HG02943 (cell line): ENCODE data around the gene USP17L20.
"Not testable (repeated sequence)": the region's sequence is repeated elsewhere in the genome, so short reads cannot be mapped to it uniquely, and the experiment has no call there.

Experiments
- ATAC-seq: cut with Tn5 transposase; IDR thresholded peaks from one replicate; pipeline ENCODE4 v1.9.1; 2021; ENCODE audit warnings: mild to moderate bottlenecking, low read depth, moderate library complexity; ENCODE audit not compliant: unreplicated experiment

USP17L20 gene, protein sequence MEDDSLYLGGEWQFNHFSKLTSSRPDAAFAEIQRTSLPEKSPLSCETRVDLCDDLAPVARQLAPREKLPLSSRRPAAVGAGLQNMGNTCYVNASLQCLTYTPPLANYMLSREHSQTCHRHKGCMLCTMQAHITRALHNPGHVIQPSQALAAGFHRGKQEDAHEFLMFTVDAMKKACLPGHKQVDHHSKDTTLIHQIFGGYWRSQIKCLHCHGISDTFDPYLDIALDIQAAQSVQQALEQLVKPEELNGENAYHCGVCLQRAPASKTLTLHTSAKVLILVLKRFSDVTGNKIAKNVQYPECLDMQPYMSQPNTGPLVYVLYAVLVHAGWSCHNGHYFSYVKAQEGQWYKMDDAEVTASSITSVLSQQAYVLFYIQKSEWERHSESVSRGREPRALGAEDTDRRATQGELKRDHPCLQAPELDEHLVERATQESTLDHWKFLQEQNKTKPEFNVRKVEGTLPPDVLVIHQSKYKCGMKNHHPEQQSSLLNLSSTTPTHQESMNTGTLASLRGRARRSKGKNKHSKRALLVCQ

DNA sequence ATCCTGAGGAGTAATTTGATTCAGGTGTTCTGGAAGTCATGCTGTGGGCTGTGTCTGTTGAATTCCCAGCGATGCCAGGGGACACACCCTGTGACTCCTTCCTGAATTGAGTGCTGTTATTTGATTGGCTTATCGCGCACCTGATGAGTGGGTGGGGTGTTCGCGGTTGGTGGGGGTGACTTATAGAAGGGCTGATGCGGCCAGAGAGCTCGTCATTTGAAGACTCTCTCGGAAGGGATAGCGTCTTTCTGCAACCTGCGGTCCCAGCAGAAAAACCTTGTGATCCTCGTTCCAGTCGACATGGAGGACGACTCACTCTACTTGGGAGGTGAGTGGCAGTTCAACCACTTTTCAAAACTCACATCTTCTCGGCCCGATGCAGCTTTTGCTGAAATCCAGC is at the start of gene USP17L20:
Gene USP17L20, plus strand, starts transcription at position 301 of the 400 bp plus-strand sequence. Its CDS starts 0 bp downstream, at position 301.
- ATAC-seq: not testable (repeated sequence)

- ATAC-seq: not testable (repeated sequence)
Measured at GRCh38 chr4:9210357-9210756, 47.6 kb upstream of the USP17L20 start, which contains the start of gene USP17L10. USP17L10 (plus strand) TSS chr4:9210657; CDS start chr4:9210657, 0 bp downstream.

DNA sequence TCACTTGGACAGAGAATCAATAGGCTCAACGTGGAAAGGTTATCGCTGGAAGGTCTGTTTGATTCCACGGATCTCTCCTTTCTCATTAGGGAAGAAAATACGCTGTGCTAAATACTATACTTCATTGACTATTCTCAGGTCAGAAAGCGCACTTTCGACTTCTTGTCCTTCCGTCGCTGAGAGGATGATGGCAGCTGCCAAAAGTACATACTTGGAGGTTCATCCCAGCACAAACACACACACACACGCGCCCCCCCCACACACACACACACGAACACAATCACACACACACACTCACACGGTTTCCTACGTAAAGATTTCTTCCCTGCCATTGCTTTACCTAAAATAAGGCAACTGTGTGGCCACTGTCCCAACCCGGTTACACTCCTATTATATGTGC is 43.2 kb upstream of the USP17L20 start:
- not testable (repeated sequence) for ATAC-seq

DNA sequence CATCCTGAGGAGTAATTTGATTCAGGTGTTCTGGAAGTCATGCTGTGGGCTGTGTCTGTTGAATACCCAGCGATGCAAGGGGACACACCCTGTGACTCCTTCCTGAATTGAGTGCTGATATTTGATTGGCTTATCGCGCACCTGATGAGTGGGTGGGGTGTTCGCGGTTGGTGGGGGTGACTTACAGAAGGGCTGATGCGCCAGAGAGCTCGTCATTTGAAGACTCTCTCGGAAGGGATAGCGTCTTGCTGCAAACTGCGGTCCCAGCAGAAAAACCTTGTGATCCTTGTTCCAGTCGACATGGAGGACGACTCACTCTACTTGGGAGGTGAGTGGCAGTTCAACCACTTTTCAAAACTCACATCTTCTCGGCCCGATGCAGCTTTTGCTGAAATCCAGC is 42.8 kb upstream of the USP17L20 start, which contains the start of gene USP17L11:
Gene USP17L11, plus strand, starts transcription at position 301 of the 400 bp plus-strand sequence. Its CDS starts 0 bp downstream, at position 301.
- ATAC-seq: not testable (repeated sequence)

DNA sequence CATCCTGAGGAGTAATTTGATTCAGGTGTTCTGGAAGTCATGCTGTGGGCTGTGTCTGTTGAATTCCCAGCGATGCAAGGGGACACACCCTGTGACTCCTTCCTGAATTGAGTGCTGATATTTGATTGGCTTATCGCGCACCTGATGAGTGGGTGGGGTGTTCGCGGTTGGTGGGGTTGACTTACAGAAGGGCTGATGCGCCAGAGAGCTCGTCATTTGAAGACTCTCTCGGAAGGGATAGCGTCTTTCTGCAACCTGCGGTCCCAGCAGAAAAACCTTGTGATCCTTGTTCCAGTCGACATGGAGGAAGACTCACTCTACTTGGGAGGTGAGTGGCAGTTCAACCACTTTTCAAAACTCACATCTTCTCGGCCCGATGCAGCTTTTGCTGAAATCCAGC is 38.1 kb upstream of the USP17L20 start, which contains the start of gene USP17L12:
Gene USP17L12, plus strand, starts transcription at position 301 of the 400 bp plus-strand sequence. Its CDS starts 0 bp downstream, at position 301.
- ATAC-seq: not testable (repeated sequence)

DNA sequence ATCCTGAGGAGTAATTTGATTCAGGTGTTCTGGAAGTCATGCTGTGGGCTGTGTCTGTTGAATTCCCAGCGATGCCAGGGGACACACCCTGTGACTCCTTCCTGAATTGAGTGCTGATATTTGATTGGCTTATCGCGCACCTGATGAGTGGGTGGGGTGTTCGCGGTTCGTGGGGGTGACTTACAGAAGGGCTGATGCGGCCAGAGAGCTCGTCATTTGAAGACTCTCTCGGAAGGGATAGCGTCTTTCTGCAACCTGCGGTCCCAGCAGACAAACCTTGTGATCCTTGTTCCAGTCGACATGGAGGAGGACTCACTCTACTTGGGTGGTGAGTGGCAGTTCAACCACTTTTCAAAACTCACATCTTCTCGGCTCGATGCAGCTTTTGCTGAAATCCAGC is 33.3 kb upstream of the USP17L20 start, which contains the start of gene USP17L13:
Gene USP17L13, plus strand, starts transcription at position 301 of the 400 bp plus-strand sequence. Its CDS starts 0 bp downstream, at position 301.
- not testable (repeated sequence) for ATAC-seq

DNA sequence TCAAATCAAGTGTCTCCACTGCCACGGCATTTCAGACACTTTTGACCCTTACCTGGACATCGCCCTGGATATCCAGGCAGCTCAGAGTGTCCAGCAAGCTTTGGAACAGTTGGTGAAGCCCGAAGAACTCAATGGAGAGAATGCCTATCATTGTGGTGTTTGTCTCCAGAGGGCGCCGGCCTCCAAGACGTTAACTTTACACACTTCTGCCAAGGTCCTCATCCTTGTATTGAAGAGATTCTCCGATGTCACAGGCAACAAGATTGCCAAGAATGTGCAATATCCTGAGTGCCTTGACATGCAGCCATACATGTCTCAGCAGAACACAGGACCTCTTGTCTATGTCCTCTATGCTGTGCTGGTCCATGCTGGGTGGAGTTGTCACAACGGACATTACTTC is 27.7 kb upstream of the USP17L20 start:
- ATAC-seq: not testable (repeated sequence)

GRCh38 chr4:9234085-9234484 is 23.8 kb upstream of the USP17L20 start, which contains the start of gene USP17L15:
USP17L15 (plus strand) TSS chr4:9234385; CDS start chr4:9234385, 0 bp downstream.
- ATAC-seq: not testable (repeated sequence)

- not testable (repeated sequence) for ATAC-seq
Measured at GRCh38 chr4:9238461-9238860, 19.5 kb upstream of the USP17L20 start.

DNA sequence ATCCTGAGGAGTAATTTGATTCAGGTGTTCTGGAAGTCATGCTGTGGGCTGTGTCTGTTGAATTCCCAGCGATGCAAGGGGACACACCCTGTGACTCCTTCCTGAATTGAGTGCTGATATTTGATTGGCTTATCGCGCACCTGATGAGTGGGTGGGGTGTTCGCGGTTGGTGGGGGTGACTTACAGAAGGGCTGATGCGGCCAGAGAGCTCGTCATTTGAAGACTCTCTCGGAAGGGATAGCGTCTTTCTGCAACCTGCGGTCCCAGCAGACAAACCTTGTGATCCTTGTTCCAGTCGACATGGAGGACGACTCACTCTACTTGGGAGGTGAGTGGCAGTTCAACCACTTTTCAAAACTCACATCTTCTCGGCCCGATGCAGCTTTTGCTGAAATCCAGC is 14.3 kb upstream of the USP17L20 start, which contains the start of gene USP17L17:
Gene USP17L17, plus strand, starts transcription at position 301 of the 400 bp plus-strand sequence. Its CDS starts 0 bp downstream, at position 301.
- ATAC-seq: not testable (repeated sequence)

DNA sequence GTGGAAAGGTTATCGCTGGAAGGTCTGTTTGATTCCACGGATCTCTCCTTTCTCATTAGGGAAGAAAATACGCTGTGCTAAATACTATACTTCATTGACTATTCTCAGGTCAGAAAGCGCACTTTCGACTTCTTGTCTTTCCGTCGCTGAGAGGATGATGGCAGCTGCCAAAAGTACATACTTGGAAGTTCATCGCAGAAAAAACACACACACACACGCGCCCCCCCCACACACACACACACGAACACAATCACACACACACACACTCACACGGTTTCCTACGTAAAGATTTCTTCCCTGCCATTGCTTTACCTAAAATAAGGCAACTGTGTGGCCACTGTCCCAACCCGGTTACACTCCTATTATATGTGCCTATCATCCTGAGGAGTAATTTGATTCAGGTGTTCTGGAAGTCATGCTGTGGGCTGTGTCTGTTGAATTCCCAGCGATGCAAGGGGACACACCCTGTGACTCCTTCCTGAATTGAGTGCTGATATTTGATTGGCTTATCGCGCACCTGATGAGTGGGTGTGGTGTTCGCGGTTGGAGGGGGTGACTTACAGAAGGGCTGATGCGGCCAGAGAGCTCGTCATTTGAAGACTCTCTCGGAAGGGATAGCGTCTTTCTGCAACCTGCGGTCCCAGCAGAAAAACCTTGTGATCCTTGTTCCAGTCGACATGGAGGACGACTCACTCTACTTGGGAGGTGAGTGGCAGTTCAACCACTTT is 9.8 kb upstream of the USP17L20 start, which contains the start of gene USP17L18:
Gene USP17L18, plus strand, starts transcription at position 678 of the 728 bp plus-strand sequence. Its CDS starts 0 bp downstream, at position 678.
- ATAC-seq: not testable (repeated sequence)

- ATAC-seq: not testable (repeated sequence)
Measured at GRCh38 chr4:9253078-9253477, 4.8 kb upstream of the USP17L20 start, which contains the start of gene USP17L19. USP17L19 (plus strand) TSS chr4:9253378; CDS start chr4:9253378, 0 bp downstream.

- ATAC-seq: not testable (repeated sequence)
Measured at GRCh38 chr4:9262572-9262971, 4.6 kb downstream of the USP17L20 start, which contains the start of gene USP17L21. USP17L21 (plus strand) TSS chr4:9262872; CDS start chr4:9262872, 0 bp downstream.

GRCh38 chr4:9267319-9267718 is 9.4 kb downstream of the USP17L20 start, which contains the start of gene USP17L22:
USP17L22 (plus strand) TSS chr4:9267619; CDS start chr4:9267619, 0 bp downstream.
- ATAC-seq: not testable (repeated sequence)

DNA sequence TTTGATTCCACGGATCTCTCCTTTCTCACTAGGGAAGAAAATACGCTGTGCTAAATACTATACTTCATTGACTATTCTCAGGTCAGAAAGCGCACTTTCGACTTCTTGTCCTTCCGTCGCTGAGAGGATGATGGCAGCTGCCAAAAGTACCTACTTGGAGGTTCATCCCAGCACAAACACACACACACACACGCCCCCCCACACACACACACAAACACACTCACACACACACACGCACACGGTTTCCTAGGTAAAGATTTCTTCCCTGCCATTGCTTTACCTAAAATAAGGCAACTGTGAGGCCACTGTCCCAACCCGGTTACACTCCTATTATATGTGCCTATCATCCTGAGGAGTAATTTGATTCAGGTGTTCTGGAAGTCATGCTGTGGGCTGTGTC is 13.8 kb downstream of the USP17L20 start:
- ATAC-seq: not testable (repeated sequence)
